ENCODE results near the gene ASTN2. TPM values are rescaled to one million over a fixed set of nuclear protein-coding genes. Genes with fewer than 3 reads are reported as not detected.

Gene ASTN2
- total RNA-seq, 1 donor from 2014 or later: 12.2 TPM

DNA sequence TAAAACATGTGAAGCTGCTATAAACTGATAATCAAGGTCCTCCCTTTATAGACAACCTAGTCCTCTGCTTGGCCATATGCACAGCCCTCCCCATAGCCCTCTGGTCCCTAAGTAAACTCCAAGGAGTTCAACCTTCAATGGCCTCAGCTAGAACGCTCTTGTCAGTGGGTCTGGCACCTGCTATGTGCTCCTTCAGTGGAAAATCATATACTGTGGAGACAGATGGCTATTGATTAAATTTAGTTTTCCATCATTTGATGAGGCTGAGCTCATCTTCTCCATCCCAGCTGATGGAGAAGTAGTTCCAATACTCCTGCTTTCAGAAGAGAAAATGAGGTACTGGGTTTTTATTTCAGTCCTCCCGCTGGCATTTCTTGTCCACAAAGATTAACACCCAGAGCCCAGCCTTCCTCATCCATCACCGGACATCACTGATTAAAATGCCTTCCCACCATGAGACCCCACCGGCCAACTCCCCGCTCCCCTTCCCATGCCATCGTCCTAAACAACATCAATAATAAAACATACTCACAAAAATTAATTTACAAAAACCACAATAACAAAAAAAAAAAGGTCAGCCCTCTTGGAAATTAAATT is 593.1 kb downstream of the ASTN2 start:
- Histone ChIP-seq H3K4me3 (ENCODE audit: low read depth, low read length) (no peak overlapping the region), H3K27me3 (ENCODE audit: control insufficient read depth, insufficient read depth, low read length) (no peaks in the 10 kb centered on the region), H3K36me3 (ENCODE audit: control insufficient read depth, insufficient read depth, low read length) (no peaks in the 10 kb centered on the region)
- TF ChIP-seq, protein P1, sequence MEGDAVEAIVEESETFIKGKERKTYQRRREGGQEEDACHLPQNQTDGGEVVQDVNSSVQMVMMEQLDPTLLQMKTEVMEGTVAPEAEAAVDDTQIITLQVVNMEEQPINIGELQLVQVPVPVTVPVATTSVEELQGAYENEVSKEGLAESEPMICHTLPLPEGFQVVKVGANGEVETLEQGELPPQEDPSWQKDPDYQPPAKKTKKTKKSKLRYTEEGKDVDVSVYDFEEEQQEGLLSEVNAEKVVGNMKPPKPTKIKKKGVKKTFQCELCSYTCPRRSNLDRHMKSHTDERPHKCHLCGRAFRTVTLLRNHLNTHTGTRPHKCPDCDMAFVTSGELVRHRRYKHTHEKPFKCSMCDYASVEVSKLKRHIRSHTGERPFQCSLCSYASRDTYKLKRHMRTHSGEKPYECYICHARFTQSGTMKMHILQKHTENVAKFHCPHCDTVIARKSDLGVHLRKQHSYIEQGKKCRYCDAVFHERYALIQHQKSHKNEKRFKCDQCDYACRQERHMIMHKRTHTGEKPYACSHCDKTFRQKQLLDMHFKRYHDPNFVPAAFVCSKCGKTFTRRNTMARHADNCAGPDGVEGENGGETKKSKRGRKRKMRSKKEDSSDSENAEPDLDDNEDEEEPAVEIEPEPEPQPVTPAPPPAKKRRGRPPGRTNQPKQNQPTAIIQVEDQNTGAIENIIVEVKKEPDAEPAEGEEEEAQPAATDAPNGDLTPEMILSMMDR (IDR thresholded peaks at IDR 0.05; ENCODE audit: insufficient read depth, low read length, poor library complexity, severe bottlenecking): no peak
- DNase-seq (ENCODE audit: low read depth): no peak

- TF ChIP-seq, protein P1 (IDR thresholded peaks at IDR 0.05; ENCODE audit: insufficient read depth, low read length, poor library complexity, severe bottlenecking): no peak
- no peak for DNase-seq (ENCODE audit: low read depth)
- Histone ChIP-seq H3K27me3 (ENCODE audit: control insufficient read depth, insufficient read depth, low read length) (no peaks in the 10 kb centered on the region), H3K36me3 (ENCODE audit: control insufficient read depth, insufficient read depth, low read length) (no peaks in the 10 kb centered on the region), H3K4me3 (ENCODE audit: low read depth, low read length) (no peak overlapping the region)
These were observed 595.7 kb downstream of the ASTN2 start for GRCh38 chr9:116819116-116819515.

DNA sequence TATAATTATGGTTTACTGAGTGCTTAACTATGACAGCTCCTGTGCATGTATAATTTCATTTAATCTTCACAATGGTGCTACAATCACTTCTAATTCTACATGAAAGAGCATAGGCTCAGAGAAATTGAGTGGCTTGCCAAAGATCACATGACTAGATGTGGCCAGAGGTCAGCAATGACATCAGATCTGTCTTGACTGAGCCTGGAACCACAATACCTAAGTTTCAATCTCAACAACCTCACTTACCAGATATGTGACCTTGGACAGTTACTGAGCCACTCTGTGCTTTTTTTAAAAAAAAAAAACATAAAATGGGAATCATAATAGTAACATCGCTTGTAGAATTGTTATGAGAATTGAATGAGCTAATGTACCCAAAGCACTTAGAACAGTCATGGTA is 597.1 kb downstream of the ASTN2 start:
- TF ChIP-seq, protein P1 (IDR thresholded peaks at IDR 0.05; ENCODE audit: insufficient read depth, low read length, poor library complexity, severe bottlenecking): no peak
- no peak overlapping the region for H3K4me3 ChIP-seq (ENCODE audit: low read depth, low read length)
- no peak for DNase-seq (ENCODE audit: low read depth)
- H3K36me3 ChIP-seq (ENCODE audit: control insufficient read depth, insufficient read depth, low read length): no peaks in the 10 kb centered on the region
- H3K27me3 ChIP-seq (ENCODE audit: control insufficient read depth, insufficient read depth, low read length): no peaks in the 10 kb centered on the region

DNA sequence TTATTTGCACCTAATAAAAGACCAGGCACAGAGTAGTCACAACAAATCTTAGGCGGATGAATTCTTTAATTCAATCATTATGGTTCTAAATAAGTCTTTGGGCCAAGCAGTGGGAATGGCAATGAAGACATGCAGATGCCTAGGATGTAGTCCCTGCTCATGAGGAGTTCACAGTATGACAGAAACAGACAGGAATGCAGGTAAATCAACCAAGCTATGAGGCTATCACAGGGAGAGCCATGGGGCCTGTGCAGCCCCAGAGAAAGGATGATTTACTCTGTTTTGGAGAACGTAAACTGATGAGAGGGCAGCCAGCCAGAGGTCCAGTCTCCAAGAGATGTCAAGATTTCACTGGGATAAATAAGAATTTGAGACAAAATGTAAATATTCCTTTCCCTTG is 598.4 kb downstream of the ASTN2 start:
- H3K36me3 ChIP-seq (ENCODE audit: control insufficient read depth, insufficient read depth, low read length): no peaks in the 10 kb centered on the region
- no peak for DNase-seq (ENCODE audit: low read depth)
- no peak overlapping the region for H3K4me3 ChIP-seq (ENCODE audit: low read depth, low read length)
- TF ChIP-seq, protein P1 (IDR thresholded peaks at IDR 0.05; ENCODE audit: insufficient read depth, low read length, poor library complexity, severe bottlenecking): no peak
- no peaks in the 10 kb centered on the region for H3K27me3 ChIP-seq (ENCODE audit: control insufficient read depth, insufficient read depth, low read length)

DNA sequence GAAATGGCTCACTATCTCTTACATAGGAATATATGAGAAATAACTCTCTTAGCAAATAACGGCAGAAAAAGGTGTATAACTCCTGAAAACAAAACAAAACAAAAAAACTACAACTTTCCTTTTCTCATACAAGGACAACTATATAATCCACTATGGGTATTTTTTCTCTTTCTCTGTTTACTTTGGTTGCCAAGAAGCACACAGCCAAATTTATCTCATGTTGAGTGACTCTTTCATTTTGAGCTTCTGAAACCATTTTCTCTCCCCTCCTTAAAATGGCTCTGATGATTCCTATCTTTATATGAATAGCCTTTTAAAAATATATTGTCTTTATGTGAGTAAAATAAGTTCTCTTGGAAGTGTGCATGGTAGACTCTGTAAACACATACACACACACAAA is 599.0 kb downstream of the ASTN2 start:
- H3K27me3 ChIP-seq (ENCODE audit: control insufficient read depth, insufficient read depth, low read length): no peaks in the 10 kb centered on the region
- TF ChIP-seq, protein P1 (IDR thresholded peaks at IDR 0.05; ENCODE audit: insufficient read depth, low read length, poor library complexity, severe bottlenecking): no peak
- no peak overlapping the region for H3K4me3 ChIP-seq (ENCODE audit: low read depth, low read length)
- H3K36me3 ChIP-seq (ENCODE audit: control insufficient read depth, insufficient read depth, low read length): no peaks in the 10 kb centered on the region
- no peak for DNase-seq (ENCODE audit: low read depth)

DNA sequence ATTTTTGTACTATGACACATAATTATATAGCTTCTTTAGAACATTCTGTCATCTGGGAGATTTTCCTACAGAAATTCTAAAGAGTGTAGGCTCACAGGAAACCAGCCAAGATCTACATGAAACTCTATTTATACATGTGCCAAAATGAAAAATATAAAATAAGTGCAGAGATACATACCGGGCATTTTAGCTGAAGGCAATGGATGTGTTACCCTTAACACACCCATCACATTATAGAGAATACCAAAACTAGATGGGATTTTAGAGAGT is 601.9 kb downstream of the ASTN2 start:
- H3K27me3 ChIP-seq (ENCODE audit: control insufficient read depth, insufficient read depth, low read length): no peaks in the 10 kb centered on the region

More for the DNA sequence above, 601.9 kb downstream of the ASTN2 start:
- TF ChIP-seq, protein P1 (IDR thresholded peaks at IDR 0.05; ENCODE audit: insufficient read depth, low read length, poor library complexity, severe bottlenecking): no peak
- DNase-seq (ENCODE audit: low read depth): no peak
- Histone ChIP-seq H3K36me3 (ENCODE audit: control insufficient read depth, insufficient read depth, low read length) (no peaks in the 10 kb centered on the region), H3K4me3 (ENCODE audit: low read depth, low read length) (no peak overlapping the region)
